IMR-90 (cell line): ENCODE data around the gene MICU1. TPM values are rescaled to one million over a fixed set of nuclear protein-coding genes. Genes with fewer than 3 reads are reported as not detected.
A peak's percentile ranks its signal among the peaks of the same experiment; 100 is the strongest.

Experiments used
- ATAC-seq: fragments of 200-7000 bp; cut with Tn5 transposase; 2 replicates; pipeline ENCODE4 v1.9.1; 2020; ENCODE audit warnings: low read depth, mild to moderate bottlenecking, moderate library complexity
- BruUV-seq: library from RNA; stranded (reverse); fragments of 400-500 nt; replicated peaks from 2 replicates; lab custom pipeline; 2021; lab: Mats Ljungman, UMichigan
- CTCF ChIA-PET: fragments of 300-600 bp; formaldehyde crosslinking; extraction: SDS; loops from one replicate; lab custom pipeline; 2021; ENCODE audit warnings: antibody characterized with exemption; lab: Yijun Ruan, JAX
- POLR2A ChIA-PET: fragments of 300-600 bp; sonication (Branson Sonifier 250); formaldehyde crosslinking; loops from one replicate; lab custom pipeline; 2022; ENCODE audit warnings: antibody characterized with exemption; ENCODE audit not compliant: unreplicated experiment; lab: Charles Lee
- DNase-seq: peaks from one replicate; pipeline ENCODE4 v3.0.0; 2013
- H2AFZ ChIP-seq: replicated peaks from 2 replicates; pipeline ENCODE3; 2013; ENCODE audit warnings: low read length, mild to moderate bottlenecking; ENCODE audit not compliant: poor library complexity
- H2AK5ac ChIP-seq: 2 replicates; pipeline ENCODE4 v1.6.1; 2013; ENCODE audit warnings: low read depth, low read length, inconsistent platforms
- H2AK9ac ChIP-seq: replicated peaks from 2 replicates; pipeline ENCODE3; 2013; ENCODE audit warnings: mild to moderate bottlenecking, low read depth, low read length, moderate library complexity; ENCODE audit not compliant: poor library complexity
- H2BK120ac ChIP-seq: 2 replicates; pipeline ENCODE4 v1.6.1; 2013; ENCODE audit warnings: low read depth, low read length, inconsistent platforms
- H2BK15ac ChIP-seq: 3 replicates; pipeline ENCODE4 v1.6.1; 2013; ENCODE audit warnings: low read depth, low read length, inconsistent platforms
- H2BK20ac ChIP-seq: 2 replicates; pipeline ENCODE4 v1.6.1; 2013; ENCODE audit warnings: low read depth, mild to moderate bottlenecking, inconsistent platforms, low read length, moderate library complexity
- H2BK5ac ChIP-seq: 2 replicates; pipeline ENCODE4 v1.6.1; 2013; ENCODE audit warnings: mild to moderate bottlenecking, low read depth, low read length, inconsistent platforms; ENCODE audit not compliant: poor library complexity, severe bottlenecking
- H3K14ac ChIP-seq: replicated peaks from 2 replicates; pipeline ENCODE4 v1.6.1; 2013; ENCODE audit warnings: low read depth, low read length, inconsistent platforms
- H3K18ac ChIP-seq: 2 replicates; pipeline ENCODE4 v1.6.1; 2013; ENCODE audit warnings: low read depth, low read length, control low read depth
- H3K23ac ChIP-seq: 2 replicates; pipeline ENCODE4 v1.6.1; 2013; ENCODE audit warnings: low read depth, low read length, inconsistent platforms
- H3K27ac ChIP-seq: 2 replicates; pipeline ENCODE4 v1.5.1; 2013; ENCODE audit warnings: mild to moderate bottlenecking, control low read depth, low read length; ENCODE audit not compliant: insufficient read depth
- H3K27me3 ChIP-seq: 2 replicates; pipeline ENCODE4 v1.6.1; 2013; ENCODE audit warnings: low read length; ENCODE audit not compliant: control insufficient read depth, insufficient read depth
- H3K36me3 ChIP-seq: 2 replicates; pipeline ENCODE4 v1.6.1; 2013; ENCODE audit warnings: low read length, mixed read lengths; ENCODE audit not compliant: control insufficient read depth, insufficient read depth
- H3K4ac ChIP-seq: 2 replicates; pipeline ENCODE4 v1.6.1; 2013; ENCODE audit warnings: low read depth, low read length, inconsistent platforms
- H3K4me1 ChIP-seq: 2 replicates; pipeline ENCODE4 v1.6.1; 2013; ENCODE audit warnings: low read length, mixed read lengths; ENCODE audit not compliant: control insufficient read depth, insufficient read depth
- H3K4me2 ChIP-seq: 2 replicates; pipeline ENCODE4 v1.6.1; 2013; ENCODE audit warnings: low read depth, mild to moderate bottlenecking, control low read depth, low read length, moderate library complexity
- H3K4me3 ChIP-seq: 2 replicates; pipeline ENCODE4 v1.5.1; 2013; ENCODE audit warnings: low read depth, mild to moderate bottlenecking, control low read depth, low read length, moderate library complexity; ENCODE audit not compliant: insufficient read depth
- H3K56ac ChIP-seq: 2 replicates; pipeline ENCODE4 v1.6.1; 2013; ENCODE audit warnings: low read length, inconsistent platforms; ENCODE audit not compliant: insufficient read depth; ENCODE audit errors: extremely low read depth
- H3K79me1 ChIP-seq, 2 experiments: 2 replicates each; pipeline ENCODE4 v1.6.1; 2013; ENCODE audit warnings: low read length in 2 of 2, inconsistent platforms in 1 of 2, low read depth in 1 of 2
- H3K9ac ChIP-seq: 2 replicates; pipeline ENCODE4 v1.6.1; 2013; ENCODE audit warnings: low read depth, low read length, control low read depth
- H3K9me1 ChIP-seq: 2 replicates; pipeline ENCODE4 v1.6.1; 2013; ENCODE audit warnings: low read length, inconsistent platforms; ENCODE audit not compliant: insufficient read depth
- H3K9me3 ChIP-seq: 2 replicates; pipeline ENCODE4 v1.6.1; 2013; ENCODE audit warnings: low read length; ENCODE audit not compliant: control insufficient read depth, insufficient read depth
- H4K20me1 ChIP-seq: 2 replicates; pipeline ENCODE4 v1.6.1; 2013; ENCODE audit warnings: low read length, inconsistent platforms; ENCODE audit not compliant: insufficient read depth
- H4K5ac ChIP-seq: 2 replicates; pipeline ENCODE4 v1.6.1; 2013; ENCODE audit warnings: mild to moderate bottlenecking, low read depth, low read length, control low read depth
- H4K8ac ChIP-seq, 2 experiments: 2 replicates each; pipeline ENCODE4 v1.6.1; 2013; ENCODE audit warnings: low read depth in 2 of 2, low read length in 2 of 2, control low read depth in 1 of 2, inconsistent platforms in 1 of 2
- H4K91ac ChIP-seq: 2 replicates; pipeline ENCODE4 v1.6.1; 2013; ENCODE audit warnings: low read depth, low read length, inconsistent platforms; ENCODE audit not compliant: insufficient read depth
- BHLHE40 ChIP-seq: fragments of 150-350 bp; IDR thresholded peaks from 2 replicates; pipeline ENCODE4 v1.6.1; 2016; ENCODE audit warnings: mild to moderate bottlenecking, low read depth, low read length
- CHD1 ChIP-seq: IDR thresholded peaks from 2 replicates; pipeline ENCODE4 v1.6.1; 2012; ENCODE audit warnings: low read depth, low read length, improper control_type of control experiment
- FOS ChIP-seq: fragments of 150-350 bp; IDR thresholded peaks from 2 replicates; pipeline ENCODE4 v1.6.1; 2016; ENCODE audit warnings: low read depth, low read length
- MAFK ChIP-seq: IDR thresholded peaks from 2 replicates; pipeline ENCODE4 v1.6.1; 2012; ENCODE audit warnings: low read depth, low read length, improper control_type of control experiment
- MXI1 ChIP-seq: IDR thresholded peaks from 2 replicates; pipeline ENCODE4 v1.6.1; 2012; ENCODE audit warnings: low read depth, mild to moderate bottlenecking, low read length, moderate library complexity, borderline replicate concordance
- NFE2L2 ChIP-seq: fragments of 150-350 bp; IDR thresholded peaks from 2 replicates; pipeline ENCODE4 v1.6.1; 2016; ENCODE audit warnings: low read depth, mild to moderate bottlenecking, low read length
- POLR2A ChIP-seq: IDR thresholded peaks from 2 replicates; pipeline ENCODE4 v1.6.1; 2012; ENCODE audit warnings: mild to moderate bottlenecking, low read depth, low read length
- RAD21 ChIP-seq: IDR thresholded peaks from 2 replicates; pipeline ENCODE4 v1.6.1; 2012; ENCODE audit warnings: low read length, improper control_type of control experiment
- RCOR1 ChIP-seq: IDR thresholded peaks from 2 replicates; pipeline ENCODE4 v1.6.1; 2012; ENCODE audit warnings: mild to moderate bottlenecking, low read length, improper control_type of control experiment; ENCODE audit not compliant: insufficient replicate concordance
- SMC3 ChIP-seq: fragments of 150-350 bp; IDR thresholded peaks from 2 replicates; pipeline ENCODE4 v1.6.1; 2016; ENCODE audit warnings: low read depth, mild to moderate bottlenecking, antibody characterized with exemption, low read length, moderate library complexity
- WGBS, 2 experiments: methylation state at CpG; one replicate each; pipeline versions ENCODE4 v1.1.5 to v1.1.7; 2013; ENCODE audit warnings: missing lambda C conversion rate in 2 of 2; ENCODE audit not compliant: insufficient read length in 1 of 2; ENCODE audit errors: extremely low coverage in 2 of 2; 5-methylcytosine and 5-hydroxymethylcytosine counted together
- dilution Hi-C: fragments of 300-500 bp; cut with HindIII; formaldehyde crosslinking; loops from one replicate; pipeline ENCODE4 v1.14.3; 2018; ENCODE audit warnings: low sequenced_read_pairs; ENCODE audit not compliant: unreplicated experiment
- in situ Hi-C: fragments of 300-500 bp; cut with MboI; formaldehyde crosslinking; loops from 3 replicates; pipeline ENCODE4 v1.14.3; 2019; ENCODE audit warnings: low sequenced_read_pairs, inconsistent platforms, mixed read lengths
- intact Hi-C: fragments of 100-400 bp; cut with micrococcal nuclease; formaldehyde crosslinking; loops from 2 replicates; pipeline ENCODE4 v1.10.0; 2022
- polyA plus RNA-seq, 3 experiments: library from polyadenylated mRNA; depleted of rRNA; stranded (reverse); fragments of >200 nt; gene quantifications; 2 replicates each; pipeline ENCODE4 v1.2.3, GENCODE V29; 2012; ENCODE audit warnings: low replicate concordance in 1 of 3
- total RNA-seq: library from RNA; depleted of rRNA; stranded (reverse); fragments of >200 nt; gene quantifications from 2 replicates; pipeline ENCODE4 v1.2.3, GENCODE V29; 2012
- TF ChIP-seq, protein P1 (sequence below): fragments of 150-350 bp; IDR thresholded peaks from 2 replicates; pipeline ENCODE4 v1.6.1; 2016; ENCODE audit warnings: low read depth, mild to moderate bottlenecking, low read length, moderate library complexity, borderline replicate concordance

MICU1 gene
- total and polyA plus RNA-seq, 2 of the 4 experiments (the other 2 are of a cell fraction) = 43.6 to 44.7 TPM

DNA sequence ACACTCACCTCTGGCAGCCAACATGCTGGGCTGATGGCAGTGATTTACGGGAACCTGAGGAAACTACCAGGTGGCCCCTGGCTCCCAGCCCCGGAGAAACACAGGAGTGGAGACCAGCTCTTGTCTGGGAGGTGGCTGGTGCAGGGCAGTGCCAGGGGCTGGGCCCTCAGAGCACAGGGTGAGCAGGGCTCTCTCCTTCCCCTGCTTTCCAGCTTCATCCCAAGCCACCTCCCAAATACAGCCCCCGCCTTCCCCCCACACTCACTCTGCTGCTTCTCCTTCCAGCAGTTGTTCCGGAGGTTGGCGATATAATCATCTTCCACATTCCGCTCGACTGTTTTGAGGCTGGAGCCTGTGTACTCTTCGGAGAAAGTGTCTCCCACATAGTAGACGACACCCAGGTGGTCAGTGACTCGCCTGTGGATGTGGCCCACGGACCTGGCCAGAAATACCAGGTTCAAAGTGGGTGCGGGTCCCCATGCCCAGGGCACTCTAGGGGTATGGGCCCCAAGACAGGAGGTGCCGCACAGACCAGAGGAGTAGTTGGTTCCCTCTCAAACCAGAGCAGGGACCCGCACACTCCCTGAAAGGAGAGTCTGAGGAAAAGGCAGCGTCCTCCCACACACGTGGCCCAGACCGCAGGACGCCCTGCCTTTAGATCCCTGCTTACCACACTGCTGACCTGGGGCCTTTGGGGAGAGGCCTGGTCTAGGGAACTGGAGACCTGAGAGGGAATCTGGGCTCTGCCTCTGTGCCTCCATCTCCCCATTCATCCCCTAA lies 289.4 kb downstream of the MICU1 start:
- BruUV-seq = no TSS peak
- peaks cover 11% of the 10 kb centered on the region for H4K20me1 ChIP-seq
- no peak overlapping the region for H4K8ac ChIP-seq
- POLR2A ChIA-PET = no interaction called here
- no peak for DNase-seq
- H2BK15ac ChIP-seq = no peak overlapping the region; the same call in 2 of the 3 replicates
- peaks cover 48% of the 10 kb centered on the region for H3K36me3 ChIP-seq
- H2AK5ac ChIP-seq = peak overlapping the region; percentile 3
- CTCF ChIA-PET = interaction anchor here (1.0 to 1.2 kb wide), 2 partner anchors 113 to 287 kb away, joined by 4 to 8 read pairs; no protein-coding TSS in a partner anchor
- no peak overlapping the region for H3K27ac ChIP-seq
- no peak overlapping the region for H2BK5ac ChIP-seq
- WGBS, 2 experiments = 97% methylated on average over 4 of the region's 18 CpGs; no CpG with 5 or more reads in 1 of the 2 experiments
- H3K79me1 ChIP-seq = peaks cover 0 to 16% of the 10 kb centered on the region in 2 experiments; a peak in 1 of 4 replicates
- no peak overlapping the region for H4K5ac ChIP-seq
- H3K18ac ChIP-seq = no peak overlapping the region
- H3K4me3 ChIP-seq = no peak overlapping the region
- H3K27me3 ChIP-seq = no peaks in the 10 kb centered on the region
- H2BK120ac ChIP-seq = peak overlapping the region; percentile 51; the same call in 1 of the 2 replicates
- peaks cover 22% of the 10 kb centered on the region for H3K4me1 ChIP-seq
- no peak overlapping the region for H3K9ac ChIP-seq
- no peak for ATAC-seq
- H3K56ac ChIP-seq = no peak overlapping the region
- H3K9me3 ChIP-seq = no peaks in the 10 kb centered on the region
- H3K4ac ChIP-seq = peak overlapping the region; percentile 74
- dilution Hi-C loops = no loop called here
- H2AFZ ChIP-seq = no peak overlapping the region
- H3K14ac ChIP-seq = no peak overlapping the region
- TF ChIP-seq BHLHE40 (no peak), SMC3 (no peak), MXI1 (no peak), NFE2L2 (no peak), MAFK (no peak), RAD21 (no peak), CHD1 (no peak), POLR2A (no peak), RCOR1 (no peak), FOS (no peak)
- TF ChIP-seq, protein P1, sequence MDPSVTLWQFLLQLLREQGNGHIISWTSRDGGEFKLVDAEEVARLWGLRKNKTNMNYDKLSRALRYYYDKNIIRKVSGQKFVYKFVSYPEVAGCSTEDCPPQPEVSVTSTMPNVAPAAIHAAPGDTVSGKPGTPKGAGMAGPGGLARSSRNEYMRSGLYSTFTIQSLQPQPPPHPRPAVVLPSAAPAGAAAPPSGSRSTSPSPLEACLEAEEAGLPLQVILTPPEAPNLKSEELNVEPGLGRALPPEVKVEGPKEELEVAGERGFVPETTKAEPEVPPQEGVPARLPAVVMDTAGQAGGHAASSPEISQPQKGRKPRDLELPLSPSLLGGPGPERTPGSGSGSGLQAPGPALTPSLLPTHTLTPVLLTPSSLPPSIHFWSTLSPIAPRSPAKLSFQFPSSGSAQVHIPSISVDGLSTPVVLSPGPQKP = no peak
- no peak overlapping the region for H4K91ac ChIP-seq
- no peak overlapping the region for H2AK9ac ChIP-seq
- intact Hi-C loops = loop anchor here (1.0 kb wide), 1 partner anchor 62 kb away; no protein-coding TSS in a partner anchor
- no peak overlapping the region for H3K4me2 ChIP-seq
- no peak overlapping the region for H3K23ac ChIP-seq
- in situ Hi-C loops = loop anchor here (10.0 kb wide), 3 partner anchors 92 to 282 kb away; no protein-coding TSS in a partner anchor
- no peak overlapping the region for H2BK20ac ChIP-seq
- H3K9me1 ChIP-seq = peaks cover 1% of the 10 kb centered on the region; the same call in 1 of the 2 replicates
